Fibroblast of pulmonary artery (primary cell): ENCODE data around the gene ZBTB9.
A peak's percentile ranks its signal among the peaks of the same experiment; 100 is the strongest.

Experiments used
- DNase-seq: peaks from one replicate; pipeline ENCODE4 v3.0.0-alpha.2; 2010; ENCODE audit warnings: low read depth
- H3K4me3 ChIP-seq: replicated peaks from 2 replicates; pipeline ENCODE4 v1.5.1; 2011; ENCODE audit warnings: low read depth, mild to moderate bottlenecking, control low read depth, low read length, moderate library complexity
- CTCF ChIP-seq: IDR thresholded peaks from 2 replicates; pipeline ENCODE4 v1.5.1; 2011; ENCODE audit warnings: mild to moderate bottlenecking, control low read depth, low read length, inconsistent platforms; ENCODE audit errors: missing control alignments

The ZBTB9 gene

GRCh38 chr6:33453393-33454008, 875 bp upstream of the ZBTB9 start:
- no peak for DNase-seq
- TF ChIP-seq CTCF = no peak
- peak overlapping the region; percentile 91 for H3K4me3 ChIP-seq

DNA sequence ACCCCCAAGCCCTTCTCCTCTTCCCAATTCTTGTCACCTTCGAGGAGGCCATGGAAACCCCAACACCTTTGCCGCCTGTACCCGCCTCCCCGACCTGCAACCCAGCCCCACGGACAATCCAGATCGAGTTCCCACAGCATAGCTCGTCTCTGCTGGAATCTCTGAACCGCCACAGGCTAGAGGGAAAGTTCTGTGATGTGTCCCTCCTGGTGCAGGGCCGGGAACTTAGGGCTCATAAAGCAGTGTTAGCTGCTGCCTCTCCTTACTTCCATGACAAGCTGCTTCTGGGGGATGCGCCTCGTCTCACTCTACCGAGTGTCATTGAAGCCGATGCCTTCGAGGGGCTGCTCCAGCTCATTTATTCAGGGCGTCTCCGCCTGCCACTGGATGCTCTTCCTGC, 675 bp downstream of the ZBTB9 start:
- peak overlapping the region; percentile 91 for H3K4me3 ChIP-seq
- no peak for TF ChIP-seq CTCF
- DNase-seq = no peak

- H3K4me3 ChIP-seq = no peak overlapping the region
- no peak for DNase-seq
- TF ChIP-seq CTCF = no peak
These were observed 1.8 kb downstream of the ZBTB9 start for GRCh38 chr6:33456156-33456555.

DNA sequence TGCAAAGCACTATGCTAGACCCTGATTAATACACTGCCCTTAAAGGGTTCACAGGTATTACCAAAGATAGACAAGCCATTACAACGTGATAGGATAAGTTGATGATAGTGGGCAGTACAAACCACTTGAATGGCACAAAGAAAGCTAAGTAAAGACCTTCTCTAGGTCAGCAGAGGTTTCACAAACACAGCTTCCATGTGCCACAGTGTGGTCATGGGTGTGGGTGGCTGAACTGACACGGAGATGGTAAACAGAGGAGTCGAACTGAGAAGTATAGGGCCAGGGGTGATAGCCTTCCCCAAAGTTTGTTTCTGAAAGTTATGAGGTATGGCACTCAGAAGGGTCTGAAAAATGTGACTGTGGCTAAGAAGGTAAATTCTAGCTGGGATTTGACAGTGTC, 4.3 kb downstream of the ZBTB9 start:
- DNase-seq = no peak
- no peak for TF ChIP-seq CTCF
- no peak overlapping the region for H3K4me3 ChIP-seq

DNA sequence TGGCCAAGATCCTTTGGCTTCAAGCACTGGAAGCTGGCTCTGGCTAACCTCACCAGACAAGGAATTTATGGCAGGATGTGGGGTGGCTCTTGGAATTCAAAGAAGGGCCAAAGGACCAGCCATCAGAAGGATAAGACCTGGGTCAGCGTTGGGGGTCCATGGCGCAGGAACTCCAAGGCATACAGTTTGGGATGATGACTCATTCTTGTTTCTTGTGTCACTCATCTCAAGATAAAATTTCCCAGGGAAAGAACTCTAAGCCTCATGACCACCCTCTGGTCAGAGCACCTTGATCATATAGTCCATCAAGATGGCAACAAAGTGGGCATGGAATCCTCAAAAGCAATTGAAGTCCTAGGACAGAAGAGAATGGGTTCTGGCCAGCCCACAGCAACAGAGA, 4.8 kb downstream of the ZBTB9 start:
- H3K4me3 ChIP-seq = no peak overlapping the region
- no peak for DNase-seq
- TF ChIP-seq CTCF = no peak

GRCh38 chr6:33466075-33466735, 11.8 kb downstream of the ZBTB9 start:
- TF ChIP-seq CTCF = no peak
- no peak overlapping the region for H3K4me3 ChIP-seq
- DNase-seq = no peak

GRCh38 chr6:33467091-33467490, 12.7 kb downstream of the ZBTB9 start:
- TF ChIP-seq CTCF = no peak
- no peak for DNase-seq
- H3K4me3 ChIP-seq = no peak overlapping the region
